ENCODE data around the gene PCP4L1. TPM values are rescaled to one million over a fixed set of nuclear protein-coding genes. Genes with fewer than 3 reads are reported as not detected.

Gene PCP4L1
- total RNA-seq, 1 experiment from 2014 or later: not detected

GRCh38 chr1:161330346-161330745 lies 71.8 kb downstream of the PCP4L1 start:
- Histone ChIP-seq H3K9me3 (ENCODE audit: control insufficient read depth in 1 of 2, insufficient read depth in 1 of 2, low read depth in 1 of 2, low read length in 2 of 2) (no peaks in the 10 kb centered on the region), H3K4me3 (replicated peaks in 1 of 2; ENCODE audit: low read depth in 1 of 2, low read length in 2 of 2) (no peak overlapping the region), H3K4me1 (ENCODE audit: control insufficient read depth in 1 of 2, insufficient read depth in 2 of 2, low read length in 2 of 2) (no peaks in the 10 kb centered on the region), H3K27me3 (ENCODE audit: insufficient read depth, low read length) (no peaks in the 10 kb centered on the region), H3K4me2 (ENCODE audit: low read length) (no peak overlapping the region), H3K27ac (ENCODE audit: low read depth, low read length) (no peak overlapping the region), H3K79me2 (ENCODE audit: insufficient read depth, low read length) (no peaks in the 10 kb centered on the region), H3K9me2 (ENCODE audit: insufficient read depth) (no peaks in the 10 kb centered on the region), H2AFZ (ENCODE audit: low read depth, low read length, poor library complexity, severe bottlenecking) (no peak overlapping the region), H3K36me3 (ENCODE audit: control insufficient read depth in 1 of 2, insufficient read depth in 2 of 2, low read length in 2 of 2) (peaks cover 18 to 28% of the 10 kb centered on the region in 2 experiments; a peak in 3 of 4 replicates), H3K9ac (ENCODE audit: low read length) (no peak overlapping the region), H4K20me1 (ENCODE audit: insufficient read depth) (no peaks in the 10 kb centered on the region)
- DNase-seq (ENCODE audit: low read depth, low spot score) (no peak), ATAC-seq (no peak)
- ChIA-PET POLR2A (no interaction called here), RAD21 (ENCODE audit: low non-redundant PET in 1 of 2, low total read pairs in 2 of 2, uncharacterized antibody in 2 of 2, unreplicated experiment in 2 of 2) (no interaction called here), CTCF (no interaction called here)
- TF ChIP-seq FOSL1 (IDR thresholded peaks at IDR 0.05; ENCODE audit: low read depth): no peak
- TF ChIP-seq ELF1 (IDR thresholded peaks at IDR 0.05; ENCODE audit: borderline replicate concordance, low read depth): no peak
- no peak for TF ChIP-seq SIN3A (IDR thresholded peaks at IDR 0.05; ENCODE audit: low read depth)
- no peak for TF ChIP-seq EZH2phosphoT487 (IDR thresholded peaks at IDR 0.05; ENCODE audit: borderline replicate concordance)
- TF ChIP-seq ZNF274 (IDR thresholded peaks at IDR 0.05; ENCODE audit: low read depth, low read length): no peak
- no TSS peak for BruUV-seq (replicated peaks)
- intact Hi-C loops (cut with micrococcal nuclease): no loop called here

GRCh38 chr1:161333166-161333565 lies 74.6 kb downstream of the PCP4L1 start:
- RAD21 ChIA-PET (ENCODE audit: low non-redundant PET in 1 of 2, low total read pairs in 2 of 2, uncharacterized antibody in 2 of 2, unreplicated experiment in 2 of 2): no interaction called here
- no peak overlapping the region for H3K4me2 ChIP-seq (ENCODE audit: low read length)
- H4K20me1 ChIP-seq (ENCODE audit: insufficient read depth): no peaks in the 10 kb centered on the region
- peaks cover 16 to 24% of the 10 kb centered on the region in 2 experiments; a peak in 3 of 4 replicates for H3K36me3 ChIP-seq (ENCODE audit: control insufficient read depth in 1 of 2, insufficient read depth in 2 of 2, low read length in 2 of 2)
- CTCF ChIA-PET: no interaction called here
- no peak overlapping the region for H3K27ac ChIP-seq (ENCODE audit: low read depth, low read length)
- no peaks in the 10 kb centered on the region for H3K9me3 ChIP-seq (ENCODE audit: control insufficient read depth in 1 of 2, insufficient read depth in 1 of 2, low read depth in 1 of 2, low read length in 2 of 2)
- no peak overlapping the region for H3K9ac ChIP-seq (ENCODE audit: low read length)
- H3K4me1 ChIP-seq (ENCODE audit: control insufficient read depth in 1 of 2, insufficient read depth in 2 of 2, low read length in 2 of 2): no peaks in the 10 kb centered on the region
- H2AFZ ChIP-seq (ENCODE audit: low read depth, low read length, poor library complexity, severe bottlenecking): no peak overlapping the region
- ATAC-seq: no peak
- no peak for DNase-seq (ENCODE audit: low read depth, low spot score)
- H3K79me2 ChIP-seq (ENCODE audit: insufficient read depth, low read length): no peaks in the 10 kb centered on the region
- POLR2A ChIA-PET: interaction anchor here (0.7 to 1.5 kb wide), 2 partner anchors 20 to 175 kb away, joined by 3 to 4 read pairs; partner anchors contain the start of gene SDHC
- no peaks in the 10 kb centered on the region for H3K27me3 ChIP-seq (ENCODE audit: insufficient read depth, low read length)
- H3K9me2 ChIP-seq (ENCODE audit: insufficient read depth): no peaks in the 10 kb centered on the region
- no TSS peak for BruUV-seq (replicated peaks)
- intact Hi-C loops (cut with micrococcal nuclease): no loop called here
- TF ChIP-seq ZFX (IDR thresholded peaks at IDR 0.05): no peak
- TF ChIP-seq EZH2phosphoT487 (IDR thresholded peaks at IDR 0.05; ENCODE audit: borderline replicate concordance): no peak
- no peak for TF ChIP-seq SRF (IDR thresholded peaks at IDR 0.05; ENCODE audit: low read depth)
- TF ChIP-seq ZNF274 (IDR thresholded peaks at IDR 0.05; ENCODE audit: low read depth, low read length): no peak
- TF ChIP-seq CTCF (IDR thresholded peaks at IDR 0.05 in 2 of 3, conservative IDR thresholded peaks at IDR 0.05 in 1 of 3; ENCODE audit: borderline replicate concordance in 1 of 3, insufficient read depth in 1 of 3, low read depth in 2 of 3, low read length in 2 of 3): no peak
- TF ChIP-seq, protein P1, sequence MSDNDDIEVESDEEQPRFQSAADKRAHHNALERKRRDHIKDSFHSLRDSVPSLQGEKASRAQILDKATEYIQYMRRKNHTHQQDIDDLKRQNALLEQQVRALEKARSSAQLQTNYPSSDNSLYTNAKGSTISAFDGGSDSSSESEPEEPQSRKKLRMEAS (IDR thresholded peaks at IDR 0.05): no peak
- TF ChIP-seq, protein P2, sequence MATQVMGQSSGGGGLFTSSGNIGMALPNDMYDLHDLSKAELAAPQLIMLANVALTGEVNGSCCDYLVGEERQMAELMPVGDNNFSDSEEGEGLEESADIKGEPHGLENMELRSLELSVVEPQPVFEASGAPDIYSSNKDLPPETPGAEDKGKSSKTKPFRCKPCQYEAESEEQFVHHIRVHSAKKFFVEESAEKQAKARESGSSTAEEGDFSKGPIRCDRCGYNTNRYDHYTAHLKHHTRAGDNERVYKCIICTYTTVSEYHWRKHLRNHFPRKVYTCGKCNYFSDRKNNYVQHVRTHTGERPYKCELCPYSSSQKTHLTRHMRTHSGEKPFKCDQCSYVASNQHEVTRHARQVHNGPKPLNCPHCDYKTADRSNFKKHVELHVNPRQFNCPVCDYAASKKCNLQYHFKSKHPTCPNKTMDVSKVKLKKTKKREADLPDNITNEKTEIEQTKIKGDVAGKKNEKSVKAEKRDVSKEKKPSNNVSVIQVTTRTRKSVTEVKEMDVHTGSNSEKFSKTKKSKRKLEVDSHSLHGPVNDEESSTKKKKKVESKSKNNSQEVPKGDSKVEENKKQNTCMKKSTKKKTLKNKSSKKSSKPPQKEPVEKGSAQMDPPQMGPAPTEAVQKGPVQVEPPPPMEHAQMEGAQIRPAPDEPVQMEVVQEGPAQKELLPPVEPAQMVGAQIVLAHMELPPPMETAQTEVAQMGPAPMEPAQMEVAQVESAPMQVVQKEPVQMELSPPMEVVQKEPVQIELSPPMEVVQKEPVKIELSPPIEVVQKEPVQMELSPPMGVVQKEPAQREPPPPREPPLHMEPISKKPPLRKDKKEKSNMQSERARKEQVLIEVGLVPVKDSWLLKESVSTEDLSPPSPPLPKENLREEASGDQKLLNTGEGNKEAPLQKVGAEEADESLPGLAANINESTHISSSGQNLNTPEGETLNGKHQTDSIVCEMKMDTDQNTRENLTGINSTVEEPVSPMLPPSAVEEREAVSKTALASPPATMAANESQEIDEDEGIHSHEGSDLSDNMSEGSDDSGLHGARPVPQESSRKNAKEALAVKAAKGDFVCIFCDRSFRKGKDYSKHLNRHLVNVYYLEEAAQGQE (IDR thresholded peaks at IDR 0.05; ENCODE audit: low read depth): no peak
- TF ChIP-seq ZBTB33 (IDR thresholded peaks at IDR 0.05; ENCODE audit: extremely low read depth, insufficient replicate concordance, low read length): no peak
- no peak for TF ChIP-seq POLR2AphosphoS5 (IDR thresholded peaks at IDR 0.05; ENCODE audit: low read depth, low read length)
- no peak for TF ChIP-seq FOSL1 (IDR thresholded peaks at IDR 0.05; ENCODE audit: low read depth)
- no peak overlapping the region for H3K4me3 ChIP-seq (replicated peaks in 1 of 2; ENCODE audit: low read depth in 1 of 2, low read length in 2 of 2)

Data from HCT116 (cell line).